ENCODE data around the gene HDGF. TPM values are rescaled to one million over a fixed set of nuclear protein-coding genes. Genes with fewer than 3 reads are reported as not detected.

HDGF gene
- total and polyA plus RNA-seq, 9 of the 15 experiments (the other 6 are each of a cell fraction or from before 2014, with no cell fraction given) = 38.8 to 601 (median 400) TPM

DNA sequence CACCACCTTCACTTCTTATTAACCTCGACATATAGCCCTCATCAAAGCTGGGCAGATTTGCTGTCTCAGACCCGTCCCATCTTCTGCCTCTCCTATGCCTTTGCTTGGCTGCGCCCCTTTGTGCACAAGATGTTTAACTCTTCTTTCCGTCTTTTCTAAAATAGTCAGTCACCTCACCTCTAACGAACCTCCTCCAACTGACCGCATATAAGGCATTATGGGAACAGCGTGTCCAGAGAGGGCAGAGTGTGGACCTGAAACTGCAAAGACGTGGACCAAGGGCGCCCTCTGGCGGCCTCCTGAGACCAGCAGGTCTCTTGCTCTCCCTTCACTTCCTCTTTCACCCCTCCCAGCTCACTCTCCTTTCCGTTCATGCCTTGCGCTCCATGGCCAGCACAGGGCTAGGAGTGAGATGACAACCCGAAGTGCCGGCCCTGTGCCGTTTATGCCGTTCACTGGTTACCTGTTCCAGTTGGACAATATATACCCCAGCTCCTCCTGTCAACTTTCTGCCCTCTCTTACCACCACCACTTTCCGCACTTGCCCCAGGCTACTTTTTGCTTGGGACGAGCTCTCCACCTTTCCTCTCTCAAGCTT lies 25.7 kb downstream of the HDGF start (continued):
- TF ChIP-seq SNAPC5 (CRISPR knock-in tag; IDR thresholded peaks at IDR 0.05) = no peak
- TF ChIP-seq, protein P1, sequence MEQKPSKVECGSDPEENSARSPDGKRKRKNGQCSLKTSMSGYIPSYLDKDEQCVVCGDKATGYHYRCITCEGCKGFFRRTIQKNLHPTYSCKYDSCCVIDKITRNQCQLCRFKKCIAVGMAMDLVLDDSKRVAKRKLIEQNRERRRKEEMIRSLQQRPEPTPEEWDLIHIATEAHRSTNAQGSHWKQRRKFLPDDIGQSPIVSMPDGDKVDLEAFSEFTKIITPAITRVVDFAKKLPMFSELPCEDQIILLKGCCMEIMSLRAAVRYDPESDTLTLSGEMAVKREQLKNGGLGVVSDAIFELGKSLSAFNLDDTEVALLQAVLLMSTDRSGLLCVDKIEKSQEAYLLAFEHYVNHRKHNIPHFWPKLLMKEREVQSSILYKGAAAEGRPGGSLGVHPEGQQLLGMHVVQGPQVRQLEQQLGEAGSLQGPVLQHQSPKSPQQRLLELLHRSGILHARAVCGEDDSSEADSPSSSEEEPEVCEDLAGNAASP (IDR thresholded peaks at IDR 0.05) = no peak
- no peak for TF ChIP-seq HBP1 (CRISPR knock-in tag; IDR thresholded peaks at IDR 0.05)
- peak; percentile 43; the same call in 1 of the 2 replicates for TF ChIP-seq SMARCE1 (IDR thresholded peaks at IDR 0.05)
- TF ChIP-seq HDAC8 (tag; IDR thresholded peaks at IDR 0.05) = no peak
- no peak for TF ChIP-seq NR3C1 (CRISPR knock-in tag; IDR thresholded peaks at IDR 0.05)
- TF ChIP-seq BCLAF1 (IDR thresholded peaks at IDR 0.05; ENCODE audit: borderline replicate concordance in 1 of 2, control insufficient read depth in 1 of 2, low read depth in 2 of 2, low read length in 1 of 2) = 0 out of 4 replicates have a peak, but pooled peaks of 1 of the 2 experiments have one; percentile 13
- no peak for TF ChIP-seq ZNF77 (CRISPR knock-in tag; IDR thresholded peaks at IDR 0.05)
- TF ChIP-seq HMGN3 (IDR thresholded peaks at IDR 0.05; ENCODE audit: borderline replicate concordance, extremely low read depth, insufficient read length, low read depth, low read length) = no peak
- no peak for TF ChIP-seq ZNF518B (CRISPR knock-in tag; IDR thresholded peaks at IDR 0.05)
- peak; percentile 80 for TF ChIP-seq CTBP1 (IDR thresholded peaks at IDR 0.05; ENCODE audit: borderline replicate concordance)
- TF ChIP-seq NELFE (IDR thresholded peaks at IDR 0.05; ENCODE audit: insufficient read depth, insufficient read length) = no peak
- peak; percentile 36; the same call in 1 of the 2 replicates for TF ChIP-seq MTA3 (IDR thresholded peaks at IDR 0.05; ENCODE audit: borderline replicate concordance)
- TF ChIP-seq NFXL1 (CRISPR knock-in tag; IDR thresholded peaks at IDR 0.05) = no peak
- no peak for TF ChIP-seq TEAD2 (tag; IDR thresholded peaks at IDR 0.05)

Measured in K562 (cell line).